Stimulated activated naive CD4-positive, alpha-beta T cell treated with Interleukin-2 at 50 U/mL for 16 hours (primary cell): ENCODE measurements around the gene SH2D4B.
"Not testable (repeated sequence)": the region's sequence is repeated elsewhere in the genome, so short reads cannot be mapped to it uniquely, and the experiment has no call there.

ENCODE experiments used
- DNase-seq: peaks from one replicate; lab custom pipeline; 2025; lab: John Stamatoyannopoulos, UW

SH2D4B gene

DNA sequence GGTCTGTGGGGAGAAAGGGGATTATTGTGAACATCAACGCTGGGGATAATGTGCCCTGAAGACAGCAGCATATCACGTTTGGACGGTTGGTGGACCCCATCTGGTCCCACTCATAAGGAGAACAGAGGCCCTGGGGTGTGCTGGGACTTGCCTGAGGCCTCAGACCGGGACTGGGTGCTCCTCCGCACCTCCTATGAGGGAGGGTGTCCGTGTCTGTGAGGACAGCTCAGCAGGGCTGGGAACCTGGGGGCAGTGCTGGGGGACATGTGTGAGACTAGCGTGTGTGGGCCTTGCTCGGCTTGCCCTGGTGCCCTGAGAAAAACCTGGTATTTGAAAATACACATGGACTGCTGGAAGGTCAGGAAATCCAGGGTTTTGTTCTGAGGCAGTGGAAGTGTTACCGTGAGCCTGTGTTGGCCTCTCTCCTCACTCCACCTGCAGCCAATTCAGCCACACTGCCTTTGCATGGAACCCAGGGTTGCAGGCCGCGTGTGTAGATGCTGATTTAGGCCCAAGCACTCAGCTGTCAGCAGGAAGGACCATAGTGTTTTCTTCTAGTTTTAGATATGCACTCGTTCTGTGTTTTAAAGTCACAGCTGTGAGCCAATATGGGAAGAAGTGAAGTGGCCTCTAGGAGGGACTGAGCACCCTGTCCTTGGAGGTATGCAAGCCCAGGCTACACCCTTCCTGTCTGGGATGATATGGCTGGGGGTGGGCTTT, 13.4 kb upstream of the SH2D4B start:
- DNase-seq, result no peak

DNA sequence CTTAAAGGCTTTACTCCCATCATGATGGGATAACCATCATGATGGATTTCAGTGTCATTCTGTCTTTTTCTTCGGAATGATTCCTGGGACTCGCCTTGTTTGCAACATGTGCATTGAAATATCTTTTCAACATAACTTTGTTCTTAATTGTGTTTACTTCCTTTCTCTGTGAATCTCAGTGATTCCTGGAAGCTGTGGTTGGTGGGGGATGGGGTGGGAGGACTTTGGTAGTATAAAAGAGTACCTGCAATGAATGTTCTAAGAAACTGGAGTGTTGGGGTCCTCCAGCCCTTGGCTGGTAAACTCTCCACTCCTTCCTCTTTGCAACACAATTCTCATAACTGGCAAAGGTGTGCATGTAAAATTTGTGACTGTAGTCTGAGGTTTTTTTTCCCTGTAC, 11.5 kb upstream of the SH2D4B start:
- DNase-seq, result no peak

DNA sequence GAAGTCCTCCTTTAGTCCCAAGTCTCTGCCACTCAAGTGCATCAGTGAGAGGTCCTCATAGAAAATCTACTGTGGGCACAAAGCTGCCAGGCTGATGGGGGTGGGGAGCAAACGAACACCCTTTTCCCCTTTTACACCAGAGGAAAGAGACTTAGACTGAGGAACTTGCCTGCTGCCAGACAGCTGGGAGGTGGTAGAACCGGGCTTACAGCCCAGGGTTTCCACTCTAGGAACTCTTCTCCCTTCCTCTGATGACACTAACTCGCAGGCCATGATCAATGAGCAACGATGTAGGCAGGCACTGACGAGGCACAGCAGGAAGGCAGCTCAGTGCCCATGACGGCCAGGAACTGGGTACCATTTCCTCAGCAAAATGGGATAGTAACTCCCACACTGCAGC, 11.0 kb upstream of the SH2D4B start:
- DNase-seq, result no peak

GRCh38 chr10:80528185-80528700, 9.5 kb upstream of the SH2D4B start:
- no peak for DNase-seq

GRCh38 chr10:80528901-80529300, 8.8 kb upstream of the SH2D4B start:
- DNase-seq, result no peak

DNA sequence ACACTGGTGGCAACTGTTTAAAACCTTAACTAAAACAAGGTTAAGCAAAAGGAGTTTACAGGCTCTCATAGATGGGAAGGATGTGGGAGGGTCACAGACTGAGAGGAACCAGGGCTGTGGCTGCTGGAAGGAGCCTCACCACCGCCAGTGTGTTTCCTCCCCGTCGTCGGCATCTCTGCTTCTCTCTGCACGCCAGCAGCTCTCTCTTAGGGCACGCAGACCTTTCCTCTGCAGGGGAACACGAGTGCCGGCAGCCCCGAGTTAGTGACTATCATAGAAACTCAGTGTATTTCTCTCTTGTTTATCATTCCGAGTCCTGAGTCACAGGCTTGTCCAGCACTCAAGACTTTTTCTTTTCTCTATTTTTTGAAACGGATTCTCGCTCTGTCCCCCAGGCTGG, 8.1 kb upstream of the SH2D4B start:
- DNase-seq, result peak; percentile 9

DNA sequence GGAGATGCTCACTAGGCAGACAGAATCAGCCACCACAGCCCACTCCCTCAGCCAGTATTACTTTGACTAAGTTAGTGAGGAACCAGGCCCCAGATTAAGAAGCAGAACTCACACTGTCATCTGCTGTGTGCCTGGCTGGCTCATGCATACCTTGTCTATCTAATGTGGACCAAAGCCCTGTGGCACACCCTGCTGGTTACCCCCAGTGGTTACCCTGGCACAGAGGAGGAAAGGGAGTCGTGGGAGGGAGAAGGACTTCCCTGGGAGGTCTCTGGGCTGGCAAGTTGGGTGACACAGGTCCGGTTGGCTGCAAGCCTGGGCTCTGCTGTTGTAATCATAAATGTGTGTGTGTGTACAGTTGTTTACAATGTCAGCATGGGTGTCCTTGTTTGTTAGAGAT, 7.5 kb upstream of the SH2D4B start:
- DNase-seq, result peak; percentile 25

DNA sequence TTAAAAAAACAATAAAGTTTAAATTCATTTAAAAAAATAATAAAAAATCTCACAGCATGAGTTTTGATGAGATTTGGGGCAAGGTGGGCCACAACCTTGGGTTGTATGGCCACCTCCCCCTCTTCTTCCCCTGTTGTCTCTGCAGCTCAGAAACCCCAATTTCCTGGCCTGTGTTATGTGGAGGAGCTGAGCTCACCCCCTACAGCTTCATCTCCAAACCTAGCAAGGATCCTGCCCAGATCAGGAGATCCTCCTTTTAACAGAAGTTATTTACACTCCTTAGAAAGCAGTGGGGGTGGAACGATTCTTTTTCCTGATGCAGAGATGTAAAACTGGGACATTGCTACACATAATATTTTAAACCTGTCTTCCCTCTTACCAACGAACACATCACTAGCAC, 6.9 kb upstream of the SH2D4B start:
- no peak for DNase-seq

GRCh38 chr10:80532571-80532970, 5.1 kb upstream of the SH2D4B start:
- DNase-seq, result no peak

DNA sequence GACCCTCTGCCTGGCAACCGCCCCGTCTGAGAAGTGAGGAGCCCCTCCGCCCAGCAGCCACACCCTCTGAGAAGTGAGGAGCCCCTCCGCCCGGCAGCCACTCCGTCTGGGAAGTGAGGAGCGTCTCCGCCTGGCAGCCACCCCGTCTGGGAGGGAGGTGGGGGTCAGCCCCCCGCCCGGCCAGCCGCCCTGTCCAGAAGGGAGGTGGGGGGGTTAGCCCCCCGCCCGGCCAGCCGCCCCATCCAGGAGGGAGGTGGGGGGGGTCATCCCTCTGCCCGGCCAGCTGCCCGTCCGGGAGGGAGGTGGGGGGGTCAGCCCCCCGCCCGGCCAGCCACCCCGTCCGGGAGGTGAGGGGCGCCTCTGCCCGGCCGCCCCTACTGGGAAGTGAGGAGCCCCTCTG, 3.6 kb upstream of the SH2D4B start:
- not testable (repeated sequence) for DNase-seq

GRCh38 chr10:80534646-80535045, 3.1 kb upstream of the SH2D4B start:
- not testable (repeated sequence) for DNase-seq

DNA sequence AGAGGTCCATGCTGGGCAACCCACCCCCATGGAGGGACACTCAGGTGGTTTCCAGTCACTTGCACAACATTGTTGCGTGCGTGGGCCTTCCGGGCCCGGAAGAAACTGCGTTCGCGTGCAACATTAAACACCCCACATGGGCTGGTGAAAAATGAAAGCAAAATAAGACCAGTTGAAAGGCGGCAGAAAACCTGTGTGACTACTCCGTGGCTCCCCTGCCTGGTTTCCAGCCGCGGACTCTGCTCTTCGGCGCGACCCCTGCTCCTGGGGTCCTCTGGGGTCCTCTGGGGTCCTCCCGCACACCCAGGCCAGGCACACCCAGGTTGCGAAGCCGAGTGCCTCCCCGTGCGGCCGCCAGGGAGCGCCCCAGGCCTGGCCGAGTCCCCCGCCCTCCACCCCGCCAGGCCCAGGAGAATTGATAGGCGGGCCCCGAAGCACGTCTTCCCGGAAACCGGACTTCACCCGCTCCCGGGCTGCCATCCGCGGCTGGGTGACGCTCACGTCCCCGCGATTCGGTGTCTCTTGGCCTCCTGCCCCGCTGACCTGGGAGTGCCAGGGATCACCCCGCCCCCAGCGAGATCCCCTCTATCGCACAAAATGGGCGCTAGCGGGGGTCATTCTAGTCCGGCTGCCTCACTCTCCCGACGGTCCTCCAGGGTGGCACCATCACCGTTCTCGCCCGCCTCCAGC, 1.9 kb upstream of the SH2D4B start:
- DNase-seq, result peak; percentile 65

DNA sequence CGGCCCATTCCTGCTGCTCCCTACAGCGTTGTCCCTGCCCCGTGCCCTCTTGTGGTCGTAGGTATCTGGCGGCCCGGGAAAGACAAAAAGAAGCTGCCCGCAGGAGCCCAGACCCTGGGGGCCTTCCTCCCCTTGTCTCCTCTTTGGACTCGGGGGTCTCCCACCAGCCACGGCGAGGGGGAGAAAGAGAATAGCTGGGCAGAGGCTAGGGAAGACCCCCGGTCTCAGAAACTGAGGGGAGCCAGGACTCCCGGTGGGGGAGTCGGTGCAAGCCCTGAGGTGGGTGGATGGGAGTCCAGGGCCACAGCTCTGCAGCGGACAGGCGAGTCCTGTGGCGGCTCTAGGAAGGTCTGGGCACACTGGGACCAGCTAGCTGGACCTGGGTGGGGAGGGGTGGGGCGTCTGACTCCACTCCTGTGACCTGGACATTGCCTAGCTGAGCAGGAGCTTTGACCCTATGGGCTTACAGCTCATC, 1.3 kb upstream of the SH2D4B start:
- no peak for DNase-seq

DNA sequence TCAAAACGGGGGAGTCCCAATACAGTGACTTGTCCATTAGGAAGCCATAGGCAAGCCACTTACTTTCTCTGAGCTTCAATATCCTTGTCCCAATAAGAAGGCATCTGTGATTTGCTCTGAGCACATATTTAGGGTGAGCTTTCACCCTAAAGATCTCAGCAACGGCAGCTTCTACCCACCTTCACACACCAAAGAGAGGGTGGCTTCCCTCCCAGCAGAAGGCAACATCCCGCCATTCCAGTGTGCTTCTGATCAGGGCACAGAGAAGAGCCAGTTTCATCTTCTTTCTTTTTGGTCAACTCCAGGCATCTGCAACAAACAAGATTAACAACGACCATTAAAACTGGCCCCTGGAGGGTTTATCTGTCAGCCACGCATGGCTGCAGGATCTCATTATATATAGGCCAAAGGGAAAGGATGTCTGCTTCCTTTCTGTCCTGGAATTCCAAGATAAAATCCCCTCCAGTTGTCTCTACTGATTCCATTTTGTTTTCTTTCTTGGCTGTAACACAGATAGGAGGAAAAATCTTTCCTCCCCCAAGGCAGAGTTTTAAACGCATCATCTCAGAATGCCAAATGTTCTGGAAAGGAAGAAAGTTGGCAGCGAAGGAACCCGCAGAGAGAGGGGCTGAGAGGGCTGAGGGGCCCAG, 491 bp upstream of the SH2D4B start:
- DNase-seq, result no peak

GRCh38 chr10:80538481-80539185, 931 bp downstream of the SH2D4B start:
- DNase-seq, result no peak

DNA sequence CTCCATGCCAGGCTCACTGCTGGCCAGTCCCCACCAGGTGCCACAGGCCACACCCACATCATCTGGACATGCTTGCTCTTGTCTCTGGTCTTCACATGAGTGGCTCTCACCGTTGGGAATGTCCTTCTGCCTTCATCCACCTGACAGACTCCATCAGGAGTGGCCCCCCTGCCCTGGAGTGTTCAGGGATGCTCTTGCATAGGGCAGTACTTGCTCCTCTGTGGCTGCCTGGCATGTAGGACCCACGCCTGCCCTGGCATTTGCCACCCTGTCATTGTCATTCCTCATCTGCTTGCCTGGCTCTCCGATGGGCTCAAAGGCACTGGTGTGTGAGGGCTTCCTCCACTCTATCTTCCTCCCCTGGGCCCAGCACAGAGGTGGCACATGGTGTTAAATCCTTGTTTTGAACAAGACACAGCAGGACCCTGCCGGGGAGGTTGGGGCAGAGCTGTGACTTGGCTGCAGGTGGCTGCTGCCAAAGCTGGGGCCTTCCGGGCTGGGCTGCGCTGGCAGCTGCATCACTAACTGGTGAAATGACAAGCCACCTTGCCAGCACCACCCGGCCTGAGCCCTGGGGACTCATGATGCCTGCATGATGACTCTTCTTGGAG, 1.8 kb downstream of the SH2D4B start:
- DNase-seq, result no peak

GRCh38 chr10:80540136-80540535, 2.4 kb downstream of the SH2D4B start:
- no peak for DNase-seq

- DNase-seq, result no peak
These were observed 2.9 kb downstream of the SH2D4B start for GRCh38 chr10:80540618-80540980.

DNA sequence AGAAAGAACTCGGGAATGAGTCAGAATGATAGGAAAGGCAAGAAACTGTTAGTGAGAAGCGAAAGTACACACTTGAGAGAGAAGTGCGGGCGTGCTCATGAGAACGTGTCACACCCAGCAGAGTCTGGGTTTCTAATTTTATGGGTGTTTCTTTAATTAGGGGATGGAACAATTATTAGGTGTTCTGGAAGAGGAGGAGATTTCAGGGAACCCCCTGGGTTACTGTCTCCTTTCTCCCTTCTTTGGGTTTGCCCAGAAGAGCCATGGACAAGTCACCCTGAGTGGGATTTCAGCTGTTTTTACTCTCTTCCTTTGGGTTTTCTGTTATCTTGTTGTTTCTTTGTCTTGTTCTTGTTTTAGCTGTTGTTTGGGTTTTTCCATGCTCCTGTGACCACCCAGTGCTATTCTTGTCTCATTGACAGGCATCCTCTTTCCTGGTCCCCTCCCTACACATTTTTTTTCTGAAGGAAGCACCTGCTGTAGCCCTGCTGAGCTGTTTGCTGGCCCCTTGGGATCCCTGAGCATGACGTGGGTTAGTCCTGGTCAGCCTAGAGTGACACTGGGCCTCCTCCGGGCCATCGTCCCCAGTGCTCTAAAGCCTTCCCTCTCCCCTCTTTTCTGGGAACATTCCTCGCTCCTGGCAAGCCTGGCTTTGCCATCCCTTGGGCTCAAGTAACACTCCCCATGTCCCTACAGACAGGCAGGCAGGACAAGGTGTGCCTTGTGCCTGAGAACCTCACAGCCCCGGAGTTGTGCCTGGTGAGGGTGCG, 3.5 kb downstream of the SH2D4B start:
- no peak for DNase-seq

DNA sequence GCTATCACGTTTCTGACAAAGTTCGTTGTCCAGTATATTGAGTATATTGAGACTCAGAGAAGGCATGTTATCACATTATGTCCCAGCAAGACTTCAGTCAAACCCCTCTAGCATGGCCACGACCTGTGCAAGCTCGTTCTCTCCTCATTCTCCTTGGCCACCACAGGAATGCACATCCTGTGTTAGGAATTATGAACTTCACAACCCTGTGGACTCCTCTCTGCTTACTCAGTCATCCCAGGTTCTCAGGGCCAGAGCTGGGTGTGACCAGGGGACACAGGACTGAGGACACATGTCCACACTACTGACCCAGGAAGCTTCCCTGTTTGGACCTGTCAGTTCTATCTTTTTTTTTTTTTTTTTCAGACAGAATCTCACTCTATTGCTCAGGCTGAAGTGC, 4.4 kb downstream of the SH2D4B start:
- DNase-seq, result no peak

DNA sequence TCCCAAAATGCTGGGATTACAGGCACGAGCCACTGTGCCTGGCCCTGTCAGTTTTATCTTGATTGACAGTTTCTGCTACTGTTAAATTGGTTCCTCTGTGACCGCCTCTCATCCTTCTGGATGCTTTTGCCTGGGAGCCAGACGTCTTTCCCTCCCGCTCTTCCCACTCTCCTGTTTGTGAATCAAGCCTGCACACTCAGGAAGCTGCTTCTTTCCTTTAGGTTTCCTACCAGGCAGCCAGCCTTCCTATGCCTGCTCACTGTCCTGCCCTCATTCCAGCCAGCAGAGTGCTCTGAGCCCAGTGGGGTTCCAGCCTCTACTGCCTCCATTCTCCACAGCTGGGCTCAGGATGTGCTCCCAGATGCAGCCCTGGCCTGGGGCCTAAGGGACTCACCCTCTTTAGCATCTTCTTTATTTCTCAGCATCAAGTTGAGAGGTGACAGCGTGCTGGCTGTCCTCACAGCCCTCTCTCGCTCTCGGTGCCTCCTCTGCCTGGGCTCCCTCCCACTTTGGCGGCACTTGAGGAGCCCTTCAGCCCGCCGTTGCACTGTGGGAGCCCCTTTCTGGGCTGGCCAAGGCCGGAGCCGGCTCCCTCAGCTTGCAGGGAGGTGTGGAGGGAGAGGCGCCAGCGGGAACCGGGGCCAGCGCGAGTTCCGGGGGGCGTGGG, 5.1 kb downstream of the SH2D4B start:
- no peak for DNase-seq
